KOPT-K1 (cell line): ENCODE measurements around the gene PPP2CA.
A peak's percentile ranks its signal among the peaks of the same experiment; 100 is the strongest.
"Not testable (repeated sequence)": the region's sequence is repeated elsewhere in the genome, so short reads cannot be mapped to it uniquely, and the experiment has no call there.

Source experiments
- H3K27ac ChIP-seq: fragments of 200-600 bp; sonication (generic); 2 replicates; pipeline ENCODE4 v1.5.1; 2016; ENCODE audit warnings: antibody characterized with exemption, mild to moderate bottlenecking, low read depth, low read length; ENCODE audit not compliant: poor library complexity, severe bottlenecking
- H3K36me3 ChIP-seq: fragments of 200-600 bp; sonication (generic); 2 replicates; pipeline ENCODE4 v1.5.1; 2017; ENCODE audit warnings: antibody characterized with exemption, mild to moderate bottlenecking, low read length, moderate library complexity; ENCODE audit not compliant: insufficient read depth
- H3K9me3 ChIP-seq: fragments of 200-600 bp; sonication (generic); 2 replicates; pipeline ENCODE4 v1.5.1; 2017; ENCODE audit warnings: antibody characterized with exemption, low read length, mild to moderate bottlenecking; ENCODE audit not compliant: insufficient read depth, poor library complexity, severe bottlenecking

Gene PPP2CA

GRCh38 chr5:134224888-134225779, 739 bp downstream of the PPP2CA start:
- peaks cover 45% of the 10 kb centered on the region for H3K36me3 ChIP-seq
- no peaks in the 10 kb centered on the region for H3K9me3 ChIP-seq
- H3K27ac ChIP-seq: peak overlapping the region; percentile 97

DNA sequence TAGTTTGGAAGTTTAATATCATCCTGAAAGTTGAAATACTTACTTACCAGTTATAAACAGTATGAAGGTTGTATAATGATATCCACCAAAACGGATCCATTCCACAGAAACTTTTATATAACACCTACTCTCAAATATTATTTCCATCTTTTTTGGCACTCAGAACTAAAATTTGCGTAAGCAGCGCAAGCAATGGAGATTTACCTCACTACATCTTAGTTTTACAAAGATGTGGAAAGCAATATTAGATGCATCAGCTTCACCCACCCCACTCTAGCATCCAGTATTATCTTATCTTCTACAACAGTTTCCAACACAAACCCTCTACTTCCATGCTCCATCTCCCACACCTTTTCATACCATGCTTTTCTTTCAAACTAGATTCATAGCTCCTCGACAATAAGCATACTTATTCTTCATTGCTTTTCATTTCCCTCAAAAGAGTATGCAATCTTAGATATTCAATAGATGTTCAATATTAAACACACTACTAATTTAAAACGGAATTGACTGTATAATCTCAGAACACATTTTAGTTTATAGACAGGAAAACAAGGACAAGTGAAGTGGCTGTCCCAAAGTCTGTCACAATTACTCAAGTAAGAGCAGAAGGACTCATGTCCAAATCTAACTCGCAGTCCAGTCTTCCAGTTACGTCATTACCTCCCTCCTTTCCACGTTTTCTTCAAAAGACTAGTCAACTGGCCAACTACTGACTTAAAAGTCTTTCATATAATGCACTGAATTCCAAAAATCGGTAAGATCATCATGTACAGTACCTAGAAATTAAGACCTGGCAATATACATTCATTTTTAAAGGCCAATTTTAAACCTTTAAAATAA, 2.2 kb downstream of the PPP2CA start:
- peaks cover 61% of the 10 kb centered on the region for H3K36me3 ChIP-seq
- H3K27ac ChIP-seq: peak overlapping the region; percentile 97
- no peaks in the 10 kb centered on the region for H3K9me3 ChIP-seq

DNA sequence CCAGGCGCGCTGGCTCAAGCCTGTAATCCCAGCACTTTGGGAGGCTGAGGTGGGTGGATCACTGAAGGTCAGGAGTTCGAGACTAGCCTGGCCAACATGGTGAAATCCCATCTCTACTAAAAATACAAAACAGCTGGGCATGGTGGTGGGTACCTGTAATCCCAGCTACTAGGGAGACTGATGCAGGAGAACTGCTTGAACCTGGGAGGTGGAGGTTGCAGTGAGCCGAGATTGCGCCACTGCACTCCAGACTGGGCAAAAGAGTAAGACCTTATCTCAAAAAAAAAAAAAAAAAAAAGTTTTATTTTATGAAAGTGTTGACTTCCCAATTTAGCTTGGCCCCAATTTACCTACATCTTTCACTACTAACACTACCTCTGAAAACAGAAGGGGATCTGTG, 4.2 kb downstream of the PPP2CA start:
- not testable (repeated sequence) for H3K27ac ChIP-seq, H3K9me3 ChIP-seq
- peaks cover 80% of the 10 kb centered on the region for H3K36me3 ChIP-seq

GRCh38 chr5:134215757-134216156, 10.1 kb downstream of the PPP2CA start:
- Histone ChIP-seq H3K27ac (no peak overlapping the region), H3K9me3 (no peaks in the 10 kb centered on the region), H3K36me3 (peaks cover 90% of the 10 kb centered on the region)

GRCh38 chr5:134211263-134212031, 14.4 kb downstream of the PPP2CA start:
- not testable (repeated sequence) for H3K9me3 ChIP-seq, H3K27ac ChIP-seq
- H3K36me3 ChIP-seq: peaks cover 67% of the 10 kb centered on the region

DNA sequence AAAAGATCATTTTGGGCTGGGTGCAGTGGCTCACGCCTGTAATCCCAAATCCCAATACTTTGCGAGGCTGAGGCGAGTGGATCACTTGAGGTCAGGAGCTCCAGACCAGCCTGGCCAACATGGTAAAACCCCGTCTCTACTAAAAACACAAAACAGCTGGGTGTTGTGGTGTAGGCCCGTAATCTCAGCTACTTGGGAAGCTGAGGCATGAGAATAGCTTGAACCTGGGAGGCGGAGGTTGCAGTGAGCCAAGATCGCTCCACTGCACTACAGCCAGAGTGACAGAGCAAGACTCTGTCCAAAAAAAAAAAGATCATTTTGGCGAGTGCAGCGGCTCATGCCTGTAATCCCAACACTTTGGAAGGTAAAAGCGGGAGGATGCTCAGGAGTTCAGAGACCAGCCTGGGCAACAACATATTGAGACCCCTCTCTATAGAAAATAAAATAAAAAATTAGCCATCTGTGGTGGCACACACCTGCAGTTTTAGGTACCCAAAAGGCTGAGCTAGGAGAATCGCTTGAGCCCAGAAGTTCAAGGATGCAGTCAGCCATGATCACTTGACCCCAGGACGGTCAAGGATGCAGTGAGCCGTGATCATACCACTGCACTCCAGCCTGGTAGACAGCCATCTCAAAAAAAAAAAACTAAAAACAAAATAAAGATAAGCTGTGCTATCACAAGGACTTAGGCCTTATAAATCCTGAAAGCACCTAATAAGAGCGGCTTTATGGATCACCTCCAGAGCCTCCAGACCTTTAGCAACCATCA, 16.2 kb downstream of the PPP2CA start:
- Histone ChIP-seq H3K9me3 (no peaks in the 10 kb centered on the region), H3K36me3 (peaks cover 75% of the 10 kb centered on the region), H3K27ac (no peak overlapping the region)

- H3K9me3 ChIP-seq: no peaks in the 10 kb centered on the region
- H3K36me3 ChIP-seq: peaks cover 76% of the 10 kb centered on the region
- no peak overlapping the region for H3K27ac ChIP-seq
Observed at GRCh38 chr5:134207696-134208095, 18.2 kb downstream of the PPP2CA start.

DNA sequence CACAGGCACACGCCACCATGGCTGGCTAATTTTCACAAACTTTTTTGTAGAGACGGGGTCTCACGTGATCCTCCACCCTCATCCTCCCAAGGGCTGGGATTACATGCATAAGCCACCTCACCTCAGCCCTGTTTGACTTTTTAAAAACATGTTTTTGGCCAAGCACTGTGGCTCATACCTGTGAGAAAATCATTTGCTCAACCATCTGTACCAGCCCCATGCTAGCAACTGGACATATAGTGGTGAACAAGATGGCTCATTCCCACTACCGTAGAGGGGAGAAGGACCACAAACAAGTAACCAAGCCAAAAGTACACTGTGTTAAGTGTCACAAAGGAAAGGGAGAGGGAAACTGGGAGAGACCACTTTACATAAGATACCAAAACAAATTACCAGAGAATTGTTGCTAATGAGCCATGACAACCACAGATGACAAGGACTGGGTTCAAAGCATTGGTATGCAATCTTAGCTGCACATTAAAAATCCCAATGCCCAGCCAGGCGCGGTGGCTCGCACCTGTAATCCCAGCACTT, 19.2 kb downstream of the PPP2CA start:
- Histone ChIP-seq H3K36me3 (peaks cover 76% of the 10 kb centered on the region), H3K27ac (no peak overlapping the region), H3K9me3 (no peaks in the 10 kb centered on the region)

GRCh38 chr5:134204575-134204974, 21.3 kb downstream of the PPP2CA start:
- no peaks in the 10 kb centered on the region for H3K9me3 ChIP-seq
- H3K27ac ChIP-seq: no peak overlapping the region
- H3K36me3 ChIP-seq: peaks cover 79% of the 10 kb centered on the region

GRCh38 chr5:134203630-134204029, 22.2 kb downstream of the PPP2CA start:
- H3K36me3 ChIP-seq: peaks cover 88% of the 10 kb centered on the region
- H3K9me3 ChIP-seq: no peaks in the 10 kb centered on the region
- H3K27ac ChIP-seq: no peak overlapping the region

GRCh38 chr5:134195666-134196065, 30.2 kb downstream of the PPP2CA start:
- peaks cover 82% of the 10 kb centered on the region for H3K36me3 ChIP-seq
- no peaks in the 10 kb centered on the region for H3K9me3 ChIP-seq
- H3K27ac ChIP-seq: no peak overlapping the region

GRCh38 chr5:134189031-134189430, 36.8 kb downstream of the PPP2CA start:
- Histone ChIP-seq H3K9me3 (no peaks in the 10 kb centered on the region), H3K27ac (no peak overlapping the region), H3K36me3 (peaks cover 17% of the 10 kb centered on the region; the same call in 1 of the 2 replicates)

GRCh38 chr5:134188092-134188491, 37.8 kb downstream of the PPP2CA start:
- no peaks in the 10 kb centered on the region for H3K9me3 ChIP-seq
- H3K27ac ChIP-seq: no peak overlapping the region
- H3K36me3 ChIP-seq: peaks cover 10% of the 10 kb centered on the region; the same call in 1 of the 2 replicates
